ENCODE results near the gene KLHL36.

DNA sequence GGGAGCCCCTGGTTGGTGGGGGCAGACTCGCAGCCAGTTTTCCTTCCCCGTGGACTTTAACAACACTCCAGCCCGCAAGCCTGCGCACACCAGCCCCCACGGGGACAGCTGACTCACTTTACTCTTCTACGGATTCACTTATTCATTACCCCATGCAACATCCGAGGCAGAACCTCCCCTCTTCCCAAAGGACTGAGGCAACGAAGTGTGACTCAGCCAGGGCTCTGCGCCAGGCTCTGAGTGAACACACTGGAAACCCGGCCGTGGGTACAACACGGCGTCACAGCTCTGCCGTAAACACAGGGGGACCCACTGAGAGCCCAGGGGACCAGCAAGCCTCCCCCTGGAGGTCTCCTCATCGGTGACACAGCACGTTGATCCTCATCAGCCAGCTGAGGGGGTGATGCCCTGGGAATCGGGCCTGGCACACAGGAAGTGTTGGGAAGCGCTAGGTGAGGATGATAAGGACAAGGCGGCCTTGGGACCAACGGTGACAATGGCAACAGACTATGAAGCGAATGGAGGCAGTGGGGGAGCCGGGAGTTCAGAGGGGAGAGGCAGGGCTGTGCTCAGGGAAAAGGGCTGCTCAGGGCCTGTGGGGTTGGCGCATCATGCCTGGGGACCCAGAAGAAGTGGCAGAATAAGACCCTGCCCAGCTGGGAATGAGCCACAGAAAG lies 45.0 kb upstream of the KLHL36 start:
- TF ChIP-seq, protein P1, sequence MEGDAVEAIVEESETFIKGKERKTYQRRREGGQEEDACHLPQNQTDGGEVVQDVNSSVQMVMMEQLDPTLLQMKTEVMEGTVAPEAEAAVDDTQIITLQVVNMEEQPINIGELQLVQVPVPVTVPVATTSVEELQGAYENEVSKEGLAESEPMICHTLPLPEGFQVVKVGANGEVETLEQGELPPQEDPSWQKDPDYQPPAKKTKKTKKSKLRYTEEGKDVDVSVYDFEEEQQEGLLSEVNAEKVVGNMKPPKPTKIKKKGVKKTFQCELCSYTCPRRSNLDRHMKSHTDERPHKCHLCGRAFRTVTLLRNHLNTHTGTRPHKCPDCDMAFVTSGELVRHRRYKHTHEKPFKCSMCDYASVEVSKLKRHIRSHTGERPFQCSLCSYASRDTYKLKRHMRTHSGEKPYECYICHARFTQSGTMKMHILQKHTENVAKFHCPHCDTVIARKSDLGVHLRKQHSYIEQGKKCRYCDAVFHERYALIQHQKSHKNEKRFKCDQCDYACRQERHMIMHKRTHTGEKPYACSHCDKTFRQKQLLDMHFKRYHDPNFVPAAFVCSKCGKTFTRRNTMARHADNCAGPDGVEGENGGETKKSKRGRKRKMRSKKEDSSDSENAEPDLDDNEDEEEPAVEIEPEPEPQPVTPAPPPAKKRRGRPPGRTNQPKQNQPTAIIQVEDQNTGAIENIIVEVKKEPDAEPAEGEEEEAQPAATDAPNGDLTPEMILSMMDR (conservative IDR thresholded peaks at IDR 0.05; ENCODE audit: low read length), result no peak
- no peak for TF ChIP-seq EZH2phosphoT487 (IDR thresholded peaks at IDR 0.05; ENCODE audit: borderline replicate concordance, low read depth, low read length)

All from OCI-LY7 (cell line).